ENCODE results near the gene RSU1. TPM values are rescaled to one million over a fixed set of nuclear protein-coding genes. Genes with fewer than 3 reads are reported as not detected.

The RSU1 gene
- total RNA-seq, 1 donor from 2014 or later: 118 TPM

DNA sequence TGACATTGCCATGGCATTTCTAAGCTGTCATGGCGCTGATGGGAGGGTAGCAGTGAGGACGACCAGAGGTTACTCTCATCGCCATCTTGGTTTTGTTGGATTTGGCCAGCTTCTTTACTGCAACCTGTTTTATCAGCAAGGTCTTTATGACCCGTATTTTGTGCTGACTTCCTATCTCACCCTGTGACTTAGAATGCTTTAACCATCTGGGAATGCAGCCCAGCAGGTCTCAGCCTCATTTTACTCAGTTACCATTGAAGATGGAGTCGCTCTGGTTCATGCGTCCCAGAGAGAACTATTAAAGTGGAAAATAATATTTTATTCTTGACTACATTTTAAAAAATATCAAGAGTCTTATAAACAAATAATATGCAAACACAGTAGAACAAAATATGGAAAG, 131.7 kb downstream of the RSU1 start:
- Mint-ChIP-seq H3K4me1 (ENCODE audit: unreplicated experiment) (no peaks in the 10 kb centered on the region), H3K27me3 (ENCODE audit: unreplicated experiment) (no peaks in the 10 kb centered on the region), H3K27ac (ENCODE audit: unreplicated experiment) (no peak overlapping the region), H3K9me3 (ENCODE audit: unreplicated experiment) (no peaks in the 10 kb centered on the region), H3K4me3 (ENCODE audit: unreplicated experiment) (no peak overlapping the region), H3K36me3 (ENCODE audit: low read depth, unreplicated experiment) (peaks cover 4% of the 10 kb centered on the region)
- TF ChIP-seq, protein P1, sequence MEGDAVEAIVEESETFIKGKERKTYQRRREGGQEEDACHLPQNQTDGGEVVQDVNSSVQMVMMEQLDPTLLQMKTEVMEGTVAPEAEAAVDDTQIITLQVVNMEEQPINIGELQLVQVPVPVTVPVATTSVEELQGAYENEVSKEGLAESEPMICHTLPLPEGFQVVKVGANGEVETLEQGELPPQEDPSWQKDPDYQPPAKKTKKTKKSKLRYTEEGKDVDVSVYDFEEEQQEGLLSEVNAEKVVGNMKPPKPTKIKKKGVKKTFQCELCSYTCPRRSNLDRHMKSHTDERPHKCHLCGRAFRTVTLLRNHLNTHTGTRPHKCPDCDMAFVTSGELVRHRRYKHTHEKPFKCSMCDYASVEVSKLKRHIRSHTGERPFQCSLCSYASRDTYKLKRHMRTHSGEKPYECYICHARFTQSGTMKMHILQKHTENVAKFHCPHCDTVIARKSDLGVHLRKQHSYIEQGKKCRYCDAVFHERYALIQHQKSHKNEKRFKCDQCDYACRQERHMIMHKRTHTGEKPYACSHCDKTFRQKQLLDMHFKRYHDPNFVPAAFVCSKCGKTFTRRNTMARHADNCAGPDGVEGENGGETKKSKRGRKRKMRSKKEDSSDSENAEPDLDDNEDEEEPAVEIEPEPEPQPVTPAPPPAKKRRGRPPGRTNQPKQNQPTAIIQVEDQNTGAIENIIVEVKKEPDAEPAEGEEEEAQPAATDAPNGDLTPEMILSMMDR (IDR thresholded peaks at IDR 0.05; ENCODE audit: unreplicated experiment): no peak
- DNase-seq (ENCODE audit: low spot score): no peak

DNA sequence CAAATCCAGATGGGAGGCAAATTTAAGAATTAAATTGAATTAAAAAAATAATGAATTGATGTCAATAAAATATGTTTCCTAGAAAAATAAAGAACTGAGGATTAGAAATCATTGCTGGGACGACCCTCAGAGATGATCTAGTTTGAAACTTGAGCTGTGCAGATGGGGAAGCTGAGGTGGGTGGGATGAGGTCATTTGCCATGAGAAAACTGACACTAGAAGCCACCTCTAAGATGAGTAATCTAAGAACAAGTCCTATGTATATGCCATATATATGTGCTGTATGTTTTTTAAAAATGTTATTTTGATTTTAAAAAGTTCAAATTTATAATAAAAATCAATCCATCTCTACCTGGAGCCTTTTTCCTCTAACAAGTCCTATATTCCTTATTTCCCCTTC, 135.7 kb downstream of the RSU1 start:
- TF ChIP-seq, protein P1 (IDR thresholded peaks at IDR 0.05; ENCODE audit: unreplicated experiment): no peak
- H3K27ac Mint-ChIP-seq (ENCODE audit: unreplicated experiment): no peak overlapping the region
- H3K4me1 Mint-ChIP-seq (ENCODE audit: unreplicated experiment): no peaks in the 10 kb centered on the region
- H3K36me3 Mint-ChIP-seq (ENCODE audit: low read depth, unreplicated experiment): no peaks in the 10 kb centered on the region
- DNase-seq (ENCODE audit: low spot score): no peak
- H3K9me3 Mint-ChIP-seq (ENCODE audit: unreplicated experiment): no peaks in the 10 kb centered on the region
- H3K4me3 Mint-ChIP-seq (ENCODE audit: unreplicated experiment): no peak overlapping the region
- H3K27me3 Mint-ChIP-seq (ENCODE audit: unreplicated experiment): no peaks in the 10 kb centered on the region

GRCh38 chr10:16679511-16679910, 137.7 kb downstream of the RSU1 start:
- Mint-ChIP-seq H3K27ac (ENCODE audit: unreplicated experiment) (no peak overlapping the region), H3K36me3 (ENCODE audit: low read depth, unreplicated experiment) (peaks cover 4% of the 10 kb centered on the region), H3K27me3 (ENCODE audit: unreplicated experiment) (peaks cover 1% of the 10 kb centered on the region), H3K4me1 (ENCODE audit: unreplicated experiment) (no peaks in the 10 kb centered on the region), H3K9me3 (ENCODE audit: unreplicated experiment) (no peaks in the 10 kb centered on the region), H3K4me3 (ENCODE audit: unreplicated experiment) (no peak overlapping the region)
- TF ChIP-seq, protein P1 (IDR thresholded peaks at IDR 0.05; ENCODE audit: unreplicated experiment): no peak
- no peak for DNase-seq (ENCODE audit: low spot score)

- no peaks in the 10 kb centered on the region for H3K9me3 Mint-ChIP-seq (ENCODE audit: unreplicated experiment)
- DNase-seq (ENCODE audit: low spot score): no peak
Observed at GRCh38 chr10:16675334-16675733, 141.9 kb downstream of the RSU1 start.

GRCh38 chr10:16674147-16674703, 143.0 kb downstream of the RSU1 start:
- Mint-ChIP-seq H3K4me1 (ENCODE audit: unreplicated experiment) (no peaks in the 10 kb centered on the region), H3K27ac (ENCODE audit: unreplicated experiment) (no peak overlapping the region), H3K4me3 (ENCODE audit: unreplicated experiment) (no peak overlapping the region), H3K9me3 (ENCODE audit: unreplicated experiment) (no peaks in the 10 kb centered on the region), H3K36me3 (ENCODE audit: low read depth, unreplicated experiment) (peaks cover 8% of the 10 kb centered on the region), H3K27me3 (ENCODE audit: unreplicated experiment) (peaks cover 4% of the 10 kb centered on the region)
- TF ChIP-seq, protein P1 (IDR thresholded peaks at IDR 0.05; ENCODE audit: unreplicated experiment): no peak
- no peak for DNase-seq (ENCODE audit: low spot score)

More at GRCh38 chr10:16675334-16675733, 141.9 kb downstream of the RSU1 start:
- Mint-ChIP-seq H3K4me1 (ENCODE audit: unreplicated experiment) (no peaks in the 10 kb centered on the region), H3K27me3 (ENCODE audit: unreplicated experiment) (peaks cover 1% of the 10 kb centered on the region), H3K27ac (ENCODE audit: unreplicated experiment) (no peak overlapping the region), H3K4me3 (ENCODE audit: unreplicated experiment) (no peak overlapping the region), H3K36me3 (ENCODE audit: low read depth, unreplicated experiment) (peaks cover 8% of the 10 kb centered on the region)
- TF ChIP-seq, protein P1 (IDR thresholded peaks at IDR 0.05; ENCODE audit: unreplicated experiment): no peak
